ENCODE measurements around the gene KLF15. TPM values are rescaled to one million over a fixed set of nuclear protein-coding genes. Genes with fewer than 3 reads are reported as not detected.

KLF15 gene
- total RNA-seq, 1 donor from 2014 or later, result 3.3 TPM

DNA sequence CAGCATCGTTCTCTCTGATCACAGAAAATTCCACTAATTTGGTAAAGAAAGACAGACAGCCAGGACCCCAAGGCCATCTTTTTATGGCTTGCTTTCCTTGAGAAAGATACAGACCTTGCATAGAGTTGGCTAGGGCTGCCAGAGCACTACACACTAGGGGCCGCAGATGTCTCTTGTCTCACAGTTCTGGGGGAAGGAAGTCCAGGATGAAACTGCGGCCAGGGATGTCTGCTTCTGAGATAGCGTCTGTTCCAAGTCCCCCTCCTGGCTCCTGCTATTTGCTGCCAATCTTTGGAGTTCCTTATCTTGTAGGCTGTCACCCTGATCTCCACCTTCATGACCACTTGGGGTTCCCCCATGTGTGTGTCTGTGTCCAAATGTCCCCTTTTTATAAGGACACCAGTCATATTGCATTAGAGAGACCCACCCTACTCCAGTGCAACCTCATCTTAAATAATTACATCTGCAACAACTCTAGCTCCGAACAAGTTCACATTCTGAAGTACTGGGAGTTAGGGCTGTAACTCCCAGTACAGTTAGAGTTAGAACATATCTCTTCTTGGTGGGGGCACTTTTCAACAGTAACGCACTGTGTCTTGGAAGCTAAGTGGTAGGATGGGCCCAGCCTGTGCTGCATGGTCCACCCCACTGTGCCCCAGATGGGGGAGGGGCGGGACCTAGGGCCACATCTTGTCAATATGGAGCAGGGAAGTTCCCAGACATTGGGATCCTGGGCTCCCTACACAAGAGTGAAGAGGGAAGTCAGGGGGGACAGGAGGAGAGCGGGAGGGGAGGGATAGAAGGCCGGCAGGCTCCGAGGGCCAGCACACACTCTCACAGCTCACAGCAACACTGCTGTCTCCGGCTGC lies 42.2 kb downstream of the KLF15 start:
- Histone ChIP-seq H3K9ac (no peak overlapping the region), H3K79me2 (ENCODE audit: low read depth) (no peaks in the 10 kb centered on the region), H3K36me3 (no peaks in the 10 kb centered on the region), H3K4me1 (peaks cover 8% of the 10 kb centered on the region), H3K4me2 (no peak overlapping the region), H3K27me3 (no peaks in the 10 kb centered on the region), H2AFZ (replicated peaks) (peak overlapping the region; percentile 32), H3K9me3 (ENCODE audit: low read depth) (no peaks in the 10 kb centered on the region), H3K4me3 (no peak overlapping the region), H3K27ac (no peak overlapping the region), H3F3A (ENCODE audit: low read depth) (no peaks in the 10 kb centered on the region), H4K20me1 (ENCODE audit: low read depth) (no peaks in the 10 kb centered on the region)
- H3K4me1 Mint-ChIP-seq, result peaks cover 2% of the 10 kb centered on the region
- no peaks in the 10 kb centered on the region for H3K36me3 Mint-ChIP-seq
- no peak overlapping the region for H3K4me3 Mint-ChIP-seq
- no peak overlapping the region for H3K27ac Mint-ChIP-seq
- TF ChIP-seq EZH2phosphoT487 (IDR thresholded peaks at IDR 0.05) (no peak), EZH2 (IDR thresholded peaks at IDR 0.05) (no peak)
- TF ChIP-seq, protein P1, sequence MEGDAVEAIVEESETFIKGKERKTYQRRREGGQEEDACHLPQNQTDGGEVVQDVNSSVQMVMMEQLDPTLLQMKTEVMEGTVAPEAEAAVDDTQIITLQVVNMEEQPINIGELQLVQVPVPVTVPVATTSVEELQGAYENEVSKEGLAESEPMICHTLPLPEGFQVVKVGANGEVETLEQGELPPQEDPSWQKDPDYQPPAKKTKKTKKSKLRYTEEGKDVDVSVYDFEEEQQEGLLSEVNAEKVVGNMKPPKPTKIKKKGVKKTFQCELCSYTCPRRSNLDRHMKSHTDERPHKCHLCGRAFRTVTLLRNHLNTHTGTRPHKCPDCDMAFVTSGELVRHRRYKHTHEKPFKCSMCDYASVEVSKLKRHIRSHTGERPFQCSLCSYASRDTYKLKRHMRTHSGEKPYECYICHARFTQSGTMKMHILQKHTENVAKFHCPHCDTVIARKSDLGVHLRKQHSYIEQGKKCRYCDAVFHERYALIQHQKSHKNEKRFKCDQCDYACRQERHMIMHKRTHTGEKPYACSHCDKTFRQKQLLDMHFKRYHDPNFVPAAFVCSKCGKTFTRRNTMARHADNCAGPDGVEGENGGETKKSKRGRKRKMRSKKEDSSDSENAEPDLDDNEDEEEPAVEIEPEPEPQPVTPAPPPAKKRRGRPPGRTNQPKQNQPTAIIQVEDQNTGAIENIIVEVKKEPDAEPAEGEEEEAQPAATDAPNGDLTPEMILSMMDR (IDR thresholded peaks at IDR 0.05), result no peak
- peaks cover 7% of the 10 kb centered on the region for H3K9me3 Mint-ChIP-seq
- no peak for DNase-seq (ENCODE audit: low spot score)
- peaks cover 9% of the 10 kb centered on the region for H3K27me3 Mint-ChIP-seq (ENCODE audit: insufficient read depth, low read depth)

DNA sequence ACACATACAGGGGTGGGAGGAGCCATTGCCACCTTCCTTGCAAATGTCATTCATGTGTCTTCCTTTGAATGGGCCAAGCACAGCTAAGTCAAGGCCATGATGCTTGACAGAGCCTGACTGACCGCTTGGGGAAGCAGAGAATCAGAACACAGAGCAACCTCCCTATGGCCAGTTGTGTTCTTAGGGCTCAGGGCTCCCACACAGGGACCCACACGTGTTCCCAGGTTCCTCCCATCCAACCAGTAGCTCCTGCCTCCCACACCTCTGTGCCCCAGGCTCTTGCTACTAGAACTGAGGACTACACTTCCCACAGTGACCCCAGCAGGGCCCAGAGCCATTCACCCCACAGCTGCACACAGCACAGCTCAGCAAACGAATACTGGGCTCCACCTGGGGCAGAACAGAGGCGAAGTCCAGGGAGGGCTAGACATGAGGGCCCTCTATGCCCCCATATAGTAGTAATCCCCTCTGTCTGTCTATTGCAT lies 42.9 kb downstream of the KLF15 start:
- DNase-seq (ENCODE audit: low spot score), result no peak
- no peaks in the 10 kb centered on the region for H3K36me3 Mint-ChIP-seq

DNA sequence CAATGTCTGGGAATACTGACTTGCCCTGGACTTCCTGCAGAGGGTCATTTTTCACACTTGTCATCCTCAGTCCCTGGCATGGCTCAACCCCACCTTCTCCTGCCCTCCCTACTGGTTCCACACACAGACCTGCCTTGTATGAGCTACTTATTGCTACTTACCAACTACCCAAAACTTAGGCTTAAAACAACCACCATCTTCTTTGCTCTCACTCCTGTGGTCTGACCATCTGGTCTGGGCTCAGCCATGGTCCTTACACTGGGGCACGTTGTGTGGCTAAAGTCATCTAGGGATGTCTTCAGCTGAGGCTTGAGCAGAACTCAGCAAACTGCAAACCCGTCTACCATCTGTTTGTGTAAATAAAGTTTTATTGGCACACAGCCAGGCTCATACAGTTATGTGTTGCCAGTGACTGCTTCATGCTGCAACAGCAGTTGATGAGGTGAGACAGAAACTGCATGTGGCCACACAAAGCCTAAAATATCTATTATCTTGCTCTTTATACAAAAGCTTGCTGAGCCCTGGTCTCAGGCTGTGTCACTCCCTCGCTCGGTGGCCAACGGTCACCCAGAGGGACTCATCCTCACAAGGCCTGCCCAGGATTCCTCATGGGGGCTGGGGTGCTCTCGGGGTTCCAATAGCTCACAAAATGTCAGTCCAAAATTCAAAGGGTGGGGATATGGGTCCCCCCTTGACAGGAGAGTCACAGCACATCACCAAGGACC lies 43.5 kb downstream of the KLF15 start:
- Mint-ChIP-seq H3K9me3 (peaks cover 9% of the 10 kb centered on the region), H3K27me3 (ENCODE audit: insufficient read depth, low read depth) (peaks cover 9% of the 10 kb centered on the region), H3K36me3 (no peaks in the 10 kb centered on the region), H3K27ac (peak overlapping the region; percentile 42), H3K4me1 (peaks cover 2% of the 10 kb centered on the region), H3K4me3 (no peak overlapping the region)
- Histone ChIP-seq H3F3A (ENCODE audit: low read depth) (no peaks in the 10 kb centered on the region), H3K9ac (no peak overlapping the region), H3K27me3 (no peaks in the 10 kb centered on the region), H2AFZ (replicated peaks) (no peak overlapping the region), H3K4me1 (peaks cover 8% of the 10 kb centered on the region), H3K9me3 (ENCODE audit: low read depth) (no peaks in the 10 kb centered on the region), H3K79me2 (ENCODE audit: low read depth) (no peaks in the 10 kb centered on the region), H3K4me3 (no peak overlapping the region), H3K4me2 (no peak overlapping the region), H3K27ac (no peak overlapping the region), H3K36me3 (no peaks in the 10 kb centered on the region), H4K20me1 (ENCODE audit: low read depth) (no peaks in the 10 kb centered on the region)
- no peak for TF ChIP-seq EZH2phosphoT487 (IDR thresholded peaks at IDR 0.05)
- DNase-seq (ENCODE audit: low spot score), result no peak

More for the DNA sequence above, 42.9 kb downstream of the KLF15 start:
- TF ChIP-seq EZH2phosphoT487 (IDR thresholded peaks at IDR 0.05) (no peak), EZH2 (IDR thresholded peaks at IDR 0.05) (no peak)
- TF ChIP-seq, protein P1 (IDR thresholded peaks at IDR 0.05), result no peak
- Histone ChIP-seq H3K9ac (no peak overlapping the region), H3K27ac (no peak overlapping the region), H3F3A (ENCODE audit: low read depth) (no peaks in the 10 kb centered on the region), H3K27me3 (no peaks in the 10 kb centered on the region), H3K4me1 (peaks cover 8% of the 10 kb centered on the region), H3K79me2 (ENCODE audit: low read depth) (no peaks in the 10 kb centered on the region), H3K36me3 (no peaks in the 10 kb centered on the region), H2AFZ (replicated peaks) (no peak overlapping the region), H3K9me3 (ENCODE audit: low read depth) (no peaks in the 10 kb centered on the region), H4K20me1 (ENCODE audit: low read depth) (no peaks in the 10 kb centered on the region), H3K4me3 (no peak overlapping the region), H3K4me2 (no peak overlapping the region)
- H3K27me3 Mint-ChIP-seq (ENCODE audit: insufficient read depth, low read depth), result peaks cover 9% of the 10 kb centered on the region
- H3K27ac Mint-ChIP-seq, result peak overlapping the region; percentile 42
- no peak overlapping the region for H3K4me3 Mint-ChIP-seq
- peaks cover 2% of the 10 kb centered on the region for H3K4me1 Mint-ChIP-seq
- H3K9me3 Mint-ChIP-seq, result peaks cover 7% of the 10 kb centered on the region

Measured in neural progenitor cell (in vitro differentiated cells).